NCI-H748 treated with DMSO at 0.1 percent for 48 hours (cell line): ENCODE measurements around the gene PTK6.

ENCODE experiments used
- DNase-seq: peaks from one replicate; lab custom pipeline; 2025; lab: John Stamatoyannopoulos, UW

The PTK6 gene

GRCh38 chr20:63507083-63507743 is 30.0 kb downstream of the PTK6 start:
- no peak for DNase-seq

GRCh38 chr20:63505723-63506122 is 31.5 kb downstream of the PTK6 start:
- DNase-seq, result no peak

GRCh38 chr20:63505281-63505680 is 31.9 kb downstream of the PTK6 start:
- DNase-seq, result no peak

GRCh38 chr20:63504642-63505041 is 32.5 kb downstream of the PTK6 start:
- no peak for DNase-seq

GRCh38 chr20:63503524-63503923 is 33.7 kb downstream of the PTK6 start:
- DNase-seq, result no peak

- no peak for DNase-seq
These were observed 34.5 kb downstream of the PTK6 start for GRCh38 chr20:63502671-63503172.

GRCh38 chr20:63501818-63502670 is 35.1 kb downstream of the PTK6 start:
- DNase-seq, result no peak

GRCh38 chr20:63500902-63501817 is 36.0 kb downstream of the PTK6 start:
- no peak for DNase-seq

- DNase-seq, result no peak
These were observed 36.9 kb downstream of the PTK6 start for GRCh38 chr20:63500151-63500901.

GRCh38 chr20:63499338-63499969 is 37.7 kb downstream of the PTK6 start:
- DNase-seq, result no peak

- DNase-seq, result no peak
These were observed 38.2 kb downstream of the PTK6 start, which contains the start of gene EEF1A2 for GRCh38 chr20:63498960-63499337. EEF1A2 (minus strand) TSS chr20:63499083; CDS start chr20:63497763, 1,320 bp downstream.

GRCh38 chr20:63497946-63498935 is 38.9 kb downstream of the PTK6 start:
- no peak for DNase-seq

- no peak for DNase-seq
These were observed 39.8 kb downstream of the PTK6 start for GRCh38 chr20:63497138-63497945.

- DNase-seq, result no peak
These were observed 40.5 kb downstream of the PTK6 start for GRCh38 chr20:63496596-63497120.

GRCh38 chr20:63495741-63496595 is 41.2 kb downstream of the PTK6 start:
- no peak for DNase-seq

- no peak for DNase-seq
These were observed 41.9 kb downstream of the PTK6 start for GRCh38 chr20:63495167-63495720.
